Activated CD4-positive, alpha-beta T cell treated with anti-CD3 and anti-CD28 coated beads, Interleukin-2, Interleukin-6, amounts not matched to agents 100 ng/mL and 50 ng/mL, durations not matched to agents 16 hours and 8 hours (primary cell): ENCODE measurements around the gene MIDN.
"Not testable (repeated sequence)": the region's sequence is repeated elsewhere in the genome, so short reads cannot be mapped to it uniquely, and the experiment has no call there.

ENCODE experiments used
- DNase-seq: peaks from one replicate; pipeline ENCODE4 v3.0.0-alpha.2; 2020

Gene MIDN

DNA sequence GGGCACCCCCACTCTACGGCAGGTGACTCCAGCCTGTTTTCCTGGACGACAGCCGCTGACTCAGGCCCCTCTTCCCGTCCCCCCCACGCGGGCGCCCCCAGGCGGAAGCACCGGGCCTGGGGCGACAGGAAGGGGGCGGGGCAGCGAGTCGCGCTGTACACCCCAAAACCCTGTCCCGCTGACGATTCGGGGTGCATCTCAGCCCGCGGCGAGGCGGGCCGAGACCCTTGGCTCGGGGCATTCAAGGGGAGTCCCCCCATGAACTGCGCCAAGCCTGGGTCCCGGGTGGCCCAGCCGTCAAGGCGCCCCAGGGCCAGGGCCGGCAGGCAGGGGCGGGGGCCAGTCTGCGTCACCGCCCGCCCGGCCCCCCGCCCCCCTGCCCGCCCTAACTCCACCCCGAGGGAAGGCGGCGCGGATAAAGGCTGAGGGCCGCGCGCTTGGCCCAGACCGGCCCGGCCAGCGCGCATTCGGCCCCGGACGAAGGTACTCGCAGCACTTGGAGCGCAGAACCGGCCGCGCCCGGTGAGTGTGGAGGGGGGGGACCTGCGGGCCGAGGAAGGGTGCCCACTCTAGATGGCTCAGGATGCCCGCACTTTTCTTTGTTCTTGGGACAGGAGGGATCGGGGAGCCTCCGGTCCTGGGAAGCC is at the start of gene MIDN:
TSS of gene MIDN (plus strand) at position 445 of the 647 bp plus-strand sequence. CDS start 1,714 bp downstream, outside the sequence.
- peak; percentile 80 for DNase-seq

DNA sequence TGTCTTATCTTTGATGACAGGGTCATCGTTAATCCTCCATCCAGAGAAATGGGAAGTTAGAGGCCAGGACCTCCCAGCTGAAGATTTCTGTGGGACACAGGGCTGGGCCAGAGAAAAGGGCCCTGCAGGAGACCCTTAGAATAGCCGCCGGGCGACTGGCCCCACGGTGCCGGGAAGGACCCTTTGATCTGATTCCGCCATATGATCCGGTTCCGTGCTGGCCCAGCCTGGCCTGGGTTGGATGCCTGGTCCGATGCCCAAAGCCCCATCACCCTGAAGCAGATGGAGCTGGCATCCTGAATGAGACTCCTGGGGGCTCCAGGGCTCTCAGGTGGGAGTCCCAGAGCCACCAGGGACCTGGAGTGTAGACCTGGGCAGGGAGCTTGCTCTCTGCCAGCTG is 48.9 kb upstream of the MIDN start:
- no peak for DNase-seq

- DNase-seq: not testable (repeated sequence)
These were observed 47.8 kb upstream of the MIDN start for GRCh38 chr19:1200614-1201013.

DNA sequence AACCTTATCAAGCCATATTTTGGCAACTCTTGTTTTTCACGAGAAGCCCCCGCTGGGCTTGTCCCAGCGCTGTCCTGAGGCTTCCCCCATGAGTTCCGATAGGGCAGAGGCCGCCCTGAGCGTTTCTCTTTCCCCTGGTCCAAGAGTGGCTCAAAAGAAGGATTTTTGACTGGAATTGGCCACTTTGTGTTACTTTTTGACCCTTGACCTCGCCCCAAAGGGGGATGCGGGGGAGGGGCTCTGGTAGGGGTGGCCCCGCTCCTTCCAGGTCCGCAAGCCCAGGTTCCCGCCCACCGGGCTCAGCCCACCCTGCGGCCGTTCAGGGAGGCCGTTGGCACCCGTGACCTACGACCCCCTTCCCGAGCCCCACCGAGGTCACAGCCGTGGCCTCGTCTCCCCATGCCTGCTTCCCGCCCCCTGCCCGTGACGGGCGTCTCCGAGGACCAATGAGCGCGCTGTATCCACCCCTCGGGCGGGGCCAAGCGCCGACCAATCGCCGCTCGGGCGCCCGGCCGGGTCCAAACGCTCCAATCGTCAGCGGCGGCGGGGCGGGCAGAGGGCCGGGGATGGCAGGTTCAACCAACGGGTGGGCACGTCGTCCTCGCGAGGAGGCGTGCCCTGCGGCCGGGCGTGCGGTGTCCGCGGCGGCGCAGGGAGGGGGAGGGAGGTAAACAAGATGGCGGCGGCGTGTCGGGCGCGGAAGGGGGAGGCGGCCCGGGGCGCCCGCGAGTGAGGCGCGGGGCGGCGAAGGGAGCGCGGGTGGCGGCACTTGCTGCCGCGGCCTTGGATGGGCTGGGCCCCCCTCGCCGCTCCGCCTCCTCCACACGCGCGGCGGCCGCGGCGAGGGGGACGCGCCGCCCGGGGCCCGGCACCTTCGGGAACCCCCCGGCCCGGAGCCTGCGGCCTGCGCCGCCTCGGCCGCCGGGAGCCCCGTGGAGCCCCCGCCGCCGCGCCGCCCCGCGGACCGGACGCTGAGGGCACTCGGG is 43.0 kb upstream of the MIDN start, which contains the start of gene STK11:
TSS of gene STK11 (plus strand) at position 665 of the 986 bp plus-strand sequence. CDS start 1,136 bp downstream, outside the sequence.
- peak; percentile 100 for DNase-seq

- DNase-seq: no peak
These were observed 42.1 kb upstream of the MIDN start for GRCh38 chr19:1206150-1206863.

- DNase-seq: peak; percentile 53
These were observed 41.4 kb upstream of the MIDN start for GRCh38 chr19:1206864-1207450.

- not testable (repeated sequence) for DNase-seq
These were observed 39.6 kb upstream of the MIDN start for GRCh38 chr19:1208830-1209229.

DNA sequence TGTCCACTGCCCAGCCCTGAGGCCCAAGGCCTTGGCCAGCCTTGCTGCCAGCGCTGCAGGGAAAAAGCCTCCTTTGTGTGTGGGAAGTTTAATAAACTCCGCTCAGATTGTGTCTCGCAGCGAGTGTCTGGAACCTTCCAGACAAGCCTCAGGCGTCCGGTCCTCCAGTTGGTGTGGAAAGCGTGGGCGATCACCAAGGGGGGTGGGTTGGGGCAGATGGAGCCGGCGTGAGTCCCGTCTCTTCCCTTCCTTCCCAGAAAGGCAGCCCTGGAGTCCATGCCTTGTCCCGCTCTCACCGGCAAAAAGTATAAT is 38.2 kb upstream of the MIDN start:
- DNase-seq: no peak

DNA sequence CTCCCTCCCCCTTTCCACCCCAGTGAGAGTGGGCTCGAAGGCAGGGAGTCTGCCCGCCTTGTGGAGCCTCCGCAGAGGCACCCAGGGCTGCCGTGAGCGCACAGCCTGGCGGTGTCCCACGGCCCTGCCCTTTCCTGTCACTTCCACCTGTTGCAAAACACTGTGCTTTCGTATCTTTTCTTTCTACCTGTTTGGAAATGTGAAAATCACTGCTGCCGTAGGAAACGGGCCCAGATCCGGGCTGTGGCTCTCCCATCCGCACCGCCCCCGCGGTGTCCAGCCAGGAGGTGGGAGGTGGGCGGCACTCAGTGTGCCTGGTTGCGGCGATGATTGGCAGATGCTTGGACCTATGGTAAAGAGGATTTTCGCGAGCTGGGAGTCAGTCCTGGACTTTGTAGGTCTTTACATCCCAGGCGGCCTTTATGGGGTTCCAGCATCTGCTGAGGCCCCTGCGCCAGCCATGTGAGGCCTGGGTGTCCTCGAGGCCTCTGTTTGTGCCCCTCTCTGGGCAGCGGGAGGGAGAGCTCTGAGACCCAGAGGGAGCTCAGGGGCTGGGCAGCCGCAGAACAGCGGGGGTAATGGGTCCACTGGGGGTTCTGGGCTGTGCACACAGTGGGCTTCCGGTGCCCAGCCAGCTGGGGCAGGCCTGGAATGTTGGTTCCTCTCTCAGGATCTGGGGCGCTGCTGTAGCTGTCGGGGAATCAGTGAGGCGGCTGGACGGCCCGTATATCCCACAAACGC is 36.7 kb upstream of the MIDN start:
- no peak for DNase-seq

DNA sequence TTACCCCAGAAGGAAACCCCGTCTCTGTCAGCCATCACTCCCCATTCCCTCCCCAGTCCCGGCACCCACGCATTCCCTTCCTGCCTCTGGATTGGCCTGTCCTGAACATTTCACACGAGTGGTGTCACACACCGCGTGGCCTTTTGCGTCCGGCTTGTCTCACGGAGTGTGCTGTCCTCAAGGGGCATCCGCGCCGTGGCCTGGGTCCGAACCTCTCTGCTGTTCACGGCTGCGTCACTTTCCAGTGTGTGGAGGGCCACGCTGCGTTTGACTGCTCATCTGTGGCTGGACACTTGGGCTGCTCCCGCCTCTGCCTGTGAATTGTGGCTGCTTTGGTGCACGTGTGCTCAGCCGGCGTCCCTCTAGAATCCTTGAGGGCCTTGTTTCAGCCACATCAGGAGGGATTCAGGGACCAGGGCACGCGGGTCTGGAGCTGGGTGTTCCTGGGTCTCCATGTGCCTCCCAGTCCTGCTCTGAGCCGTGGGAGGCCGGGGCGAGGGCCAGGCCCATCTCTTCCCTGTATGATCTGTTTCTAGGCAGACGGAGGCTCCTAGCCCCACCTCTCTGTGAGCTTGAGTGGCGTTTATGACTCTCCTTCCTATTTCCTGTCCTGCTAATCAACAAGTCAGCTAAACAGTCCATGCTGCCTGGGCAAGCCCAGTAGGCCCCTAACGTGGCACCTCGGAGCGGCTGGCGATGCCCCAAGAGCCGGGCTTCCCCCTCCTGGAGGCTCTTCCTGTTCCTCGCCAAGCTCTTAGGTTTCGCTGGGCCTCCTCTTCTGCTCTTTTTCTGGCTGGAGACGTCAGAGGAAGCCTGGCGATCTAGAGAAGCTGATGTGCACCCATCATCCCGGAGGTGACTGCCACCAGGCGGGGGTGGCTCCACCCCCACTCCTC is 34.7 kb upstream of the MIDN start:
- peak; percentile 74 for DNase-seq

DNA sequence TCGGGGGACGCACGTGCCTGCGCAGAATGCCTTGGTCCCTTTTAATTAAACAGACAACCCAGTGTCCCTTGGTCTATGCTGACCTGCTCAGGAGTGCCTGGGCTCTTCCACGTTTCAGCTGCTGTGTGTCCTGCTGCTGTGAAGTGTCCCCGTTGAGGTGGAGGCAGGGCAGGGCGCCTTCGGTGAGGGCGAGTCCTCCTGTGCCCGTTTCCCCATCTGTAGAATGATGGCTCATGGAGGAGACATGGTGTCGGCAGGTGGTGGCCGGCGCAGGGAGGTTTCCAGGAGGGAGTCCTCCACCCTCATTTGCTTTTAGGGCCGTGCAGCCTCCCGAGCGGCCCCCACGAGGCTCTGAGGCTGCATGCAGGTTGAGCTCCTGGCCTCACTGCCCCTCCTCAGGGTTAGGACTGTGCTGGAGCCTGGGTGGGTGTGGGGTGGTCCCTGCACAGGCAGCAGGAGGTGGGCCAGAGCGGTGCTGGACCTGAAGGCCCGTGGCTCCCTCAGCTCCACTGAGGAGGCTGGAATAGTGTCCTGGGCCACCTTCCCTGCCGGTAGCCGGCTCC is 34.0 kb upstream of the MIDN start:
- DNase-seq: no peak

- no peak for DNase-seq
These were observed 33.3 kb upstream of the MIDN start for GRCh38 chr19:1214862-1215731.

- no peak for DNase-seq
These were observed 31.6 kb upstream of the MIDN start for GRCh38 chr19:1216756-1217155.

- no peak for DNase-seq
These were observed 31.0 kb upstream of the MIDN start for GRCh38 chr19:1217366-1217765.

- DNase-seq: no peak
These were observed 29.4 kb upstream of the MIDN start for GRCh38 chr19:1218751-1219567.

GRCh38 chr19:1219786-1220476 is 28.5 kb upstream of the MIDN start:
- no peak for DNase-seq

DNA sequence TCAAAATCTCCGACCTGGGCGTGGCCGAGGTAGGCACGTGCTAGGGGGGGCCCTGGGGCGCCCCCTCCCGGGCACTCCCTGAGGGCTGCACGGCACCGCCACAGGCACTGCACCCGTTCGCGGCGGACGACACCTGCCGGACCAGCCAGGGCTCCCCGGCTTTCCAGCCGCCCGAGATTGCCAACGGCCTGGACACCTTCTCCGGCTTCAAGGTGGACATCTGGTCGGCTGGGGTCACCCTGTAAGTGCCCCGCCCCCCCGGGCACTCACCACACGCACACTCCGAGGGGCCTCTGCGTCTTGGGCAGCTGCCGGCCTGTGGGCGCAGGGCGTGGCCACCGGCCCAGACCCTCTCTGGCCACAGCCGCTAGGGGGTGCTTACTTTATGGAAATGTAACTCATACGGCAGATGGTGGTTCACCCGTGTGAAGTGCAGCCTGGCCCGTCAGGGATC is 27.9 kb upstream of the MIDN start:
- DNase-seq: no peak
